GM20431 (cell line): ENCODE data around the gene FANCL.
"Not testable (repeated sequence)": the region's sequence is repeated elsewhere in the genome, so short reads cannot be mapped to it uniquely, and the experiment has no call there.

ENCODE experiments used
- in situ Hi-C: fragments of 300-500 bp; cut with MseI, MboI; formaldehyde crosslinking; loops from one replicate; pipeline ENCODE4 v1.15.0; 2020; ENCODE audit warnings: low sequenced_read_pairs; ENCODE audit not compliant: unreplicated experiment

The FANCL gene

GRCh38 chr2:58210951-58211568 lies 30.1 kb downstream of the FANCL start:
- in situ Hi-C loops = not testable (repeated sequence)

DNA sequence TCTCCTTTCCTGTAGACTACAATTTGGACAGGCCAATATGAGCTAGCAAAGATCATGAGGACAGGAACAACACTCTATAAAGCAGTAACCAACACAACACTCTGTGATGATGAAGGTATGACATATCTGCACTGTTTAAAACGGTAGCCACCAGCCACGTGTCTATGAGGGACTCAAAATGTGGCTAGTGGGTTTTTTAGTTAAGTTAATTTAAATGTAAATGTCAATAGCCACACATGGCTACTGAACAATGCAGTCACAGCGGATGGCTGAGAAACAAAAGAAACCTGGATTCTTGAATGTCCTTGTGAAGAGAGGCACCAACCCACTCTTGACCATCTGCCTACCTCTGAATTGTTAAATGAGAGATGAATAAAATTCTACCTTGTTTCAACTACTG lies 33.9 kb downstream of the FANCL start:
- in situ Hi-C loops = no loop called here

- in situ Hi-C loops = no loop called here
Observed at GRCh38 chr2:58206785-58207184, 34.3 kb downstream of the FANCL start.

DNA sequence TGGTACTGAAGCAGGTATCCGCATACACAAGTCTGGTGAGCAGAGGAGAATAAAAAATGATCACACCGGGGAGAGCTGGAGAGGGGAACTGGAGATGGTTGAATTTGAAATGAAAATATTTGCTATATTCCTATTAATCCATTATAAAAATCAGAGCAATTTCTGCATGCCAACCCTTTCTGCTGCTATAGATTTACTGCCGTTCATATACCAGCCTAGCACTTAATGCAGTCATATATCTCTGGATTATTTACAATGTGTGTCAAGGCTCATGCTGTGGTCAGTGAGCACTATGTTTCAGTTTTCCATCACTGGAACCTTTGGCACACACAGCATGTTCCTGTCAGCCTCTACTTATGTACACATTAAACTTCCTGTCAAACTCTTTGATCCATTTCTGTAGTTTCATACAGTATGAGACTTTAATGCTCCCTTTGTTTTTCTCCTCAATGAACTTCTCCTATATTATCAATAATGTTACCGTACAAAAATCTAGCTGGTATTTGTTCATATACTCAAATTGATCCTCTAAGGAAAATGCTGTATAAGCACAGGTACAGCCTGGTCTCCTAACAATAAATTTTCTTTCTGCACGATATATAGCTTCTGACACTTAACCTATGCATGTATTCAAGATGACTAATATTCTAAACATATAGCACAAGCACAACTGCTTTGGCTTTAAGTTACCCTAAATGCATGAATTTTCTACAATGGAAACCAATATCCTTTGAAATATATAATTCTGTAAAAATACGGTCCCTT lies 36.7 kb downstream of the FANCL start:
- in situ Hi-C loops = no loop called here

- in situ Hi-C loops = no loop called here
Observed at GRCh38 chr2:58203018-58203417, 38.1 kb downstream of the FANCL start.

DNA sequence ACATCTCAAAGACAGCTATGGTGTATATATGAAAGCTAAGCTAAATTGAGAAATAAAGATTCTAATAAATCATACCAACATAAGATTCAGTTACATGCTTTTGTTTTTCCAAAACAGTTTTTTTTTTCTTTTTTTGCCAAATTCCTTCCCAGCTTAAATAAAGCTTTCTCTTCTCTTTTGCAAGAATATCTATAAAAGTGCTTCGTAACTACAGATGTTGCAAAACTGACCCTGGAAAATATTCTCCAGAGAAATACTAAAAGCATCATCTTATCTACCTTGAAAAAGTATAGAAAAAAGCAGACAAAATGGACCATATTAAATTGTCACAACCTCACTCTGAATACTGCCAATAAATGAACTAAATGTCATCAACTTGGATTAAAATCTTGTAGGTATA lies 38.7 kb downstream of the FANCL start:
- in situ Hi-C loops = no loop called here

GRCh38 chr2:58197894-58198293 lies 43.2 kb downstream of the FANCL start:
- in situ Hi-C loops = no loop called here

- in situ Hi-C loops = no loop called here
Observed at GRCh38 chr2:58195662-58196061, 45.5 kb downstream of the FANCL start.

GRCh38 chr2:58194458-58194857 lies 46.7 kb downstream of the FANCL start:
- in situ Hi-C loops = no loop called here

- in situ Hi-C loops = not testable (repeated sequence)
Observed at GRCh38 chr2:58187022-58187421, 54.1 kb downstream of the FANCL start.

GRCh38 chr2:58186501-58186900 lies 54.6 kb downstream of the FANCL start:
- in situ Hi-C loops = no loop called here

DNA sequence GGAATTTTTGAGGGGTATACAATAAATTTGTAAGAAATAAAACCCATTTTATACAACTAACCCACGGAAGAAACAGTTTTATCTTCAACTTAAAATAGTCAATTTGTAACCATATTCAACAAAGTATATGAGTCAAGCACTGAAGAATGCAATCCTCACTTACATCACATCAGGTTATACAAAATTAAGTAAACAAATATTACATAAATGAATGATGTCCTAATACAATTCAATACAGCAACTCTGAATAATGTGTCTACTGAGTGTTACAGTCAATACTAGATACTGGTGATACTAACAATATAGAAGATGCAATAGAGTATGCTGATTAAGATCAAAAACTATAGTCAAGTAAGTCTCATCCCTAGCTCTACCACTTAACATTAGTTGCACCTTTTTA lies 58.6 kb downstream of the FANCL start:
- in situ Hi-C loops = no loop called here

DNA sequence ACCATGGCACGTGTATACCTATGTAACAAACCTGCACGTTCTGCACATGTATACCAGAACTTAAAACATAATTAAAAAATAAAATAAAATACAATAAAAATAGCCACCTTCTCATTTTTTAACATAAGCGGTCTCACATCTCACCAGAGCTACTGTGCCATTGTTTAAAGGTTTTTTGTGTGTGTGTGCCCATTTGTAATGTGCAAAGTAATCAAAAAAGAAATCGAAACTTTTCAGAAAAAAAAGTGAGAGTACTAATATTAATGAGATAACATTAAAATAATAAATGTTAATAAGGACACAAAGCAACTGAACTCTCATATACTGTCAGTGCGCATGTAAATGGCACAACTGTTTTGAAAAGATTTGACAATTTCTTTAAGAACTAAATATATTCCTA lies 60.5 kb downstream of the FANCL start:
- in situ Hi-C loops = no loop called here

GRCh38 chr2:58180175-58180574 lies 61.0 kb downstream of the FANCL start:
- in situ Hi-C loops = not testable (repeated sequence)

GRCh38 chr2:58177187-58177586 lies 63.9 kb downstream of the FANCL start:
- in situ Hi-C loops = not testable (repeated sequence)

GRCh38 chr2:58171831-58172230 lies 69.3 kb downstream of the FANCL start:
- in situ Hi-C loops = not testable (repeated sequence)

DNA sequence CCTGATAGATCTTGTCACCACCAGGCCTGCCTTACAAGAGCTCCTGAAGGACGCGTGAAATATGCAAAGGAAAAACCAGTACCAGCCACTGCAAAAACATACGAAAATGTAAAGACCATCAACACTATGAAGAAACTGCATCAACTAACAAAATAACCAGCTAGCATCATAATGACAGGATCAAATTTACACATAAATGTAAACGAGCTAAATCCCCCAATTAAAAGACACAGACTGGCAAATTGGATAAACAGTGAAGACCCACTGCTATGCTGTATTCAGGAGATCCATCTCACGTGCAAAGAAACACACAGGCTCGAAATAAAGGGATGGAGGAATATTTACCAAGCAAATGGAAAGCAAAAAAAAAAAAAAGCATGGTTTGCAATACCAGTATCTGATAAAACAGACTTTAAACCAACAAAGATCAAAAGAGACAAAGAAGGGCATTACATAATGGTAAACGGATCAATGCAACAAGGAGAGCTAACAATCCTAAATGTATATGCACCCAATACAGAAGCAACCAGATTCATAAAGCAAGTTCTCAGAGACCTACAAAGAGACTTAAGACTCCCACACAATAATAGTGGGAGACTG lies 70.7 kb downstream of the FANCL start:
- in situ Hi-C loops = not testable (repeated sequence)

GRCh38 chr2:58169845-58170244 lies 71.3 kb downstream of the FANCL start:
- in situ Hi-C loops = not testable (repeated sequence)

DNA sequence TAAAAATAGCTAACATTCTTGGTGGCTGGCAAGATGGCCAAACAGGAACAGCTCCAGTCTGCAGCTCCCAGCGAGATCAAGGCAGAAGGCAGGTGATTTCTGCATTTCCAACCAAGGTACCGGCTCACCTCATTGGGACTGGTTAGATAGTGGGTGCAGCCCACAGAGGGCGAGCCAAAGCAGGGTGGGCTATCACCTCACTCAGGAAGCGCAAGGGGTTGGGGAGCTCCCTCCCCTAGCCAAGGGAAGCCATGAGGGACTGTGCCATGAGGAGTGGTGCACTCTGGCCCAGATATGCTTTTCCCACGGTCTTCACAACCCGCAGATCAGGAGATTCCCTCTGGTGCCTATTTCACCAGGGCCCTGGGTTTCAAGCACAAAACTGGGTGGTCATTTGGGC lies 73.0 kb downstream of the FANCL start:
- in situ Hi-C loops = not testable (repeated sequence)

- in situ Hi-C loops = no loop called here
Observed at GRCh38 chr2:58163913-58164312, 77.2 kb downstream of the FANCL start.

- in situ Hi-C loops = no loop called here
Observed at GRCh38 chr2:58158481-58158880, 82.6 kb downstream of the FANCL start.
